Measurements from ENCODE around the gene PIGZ. TPM values are rescaled to one million over a fixed set of nuclear protein-coding genes. Genes with fewer than 3 reads are reported as not detected.

The PIGZ gene
- total RNA-seq = 0.88 and 1.1 TPM in 2 replicates

DNA sequence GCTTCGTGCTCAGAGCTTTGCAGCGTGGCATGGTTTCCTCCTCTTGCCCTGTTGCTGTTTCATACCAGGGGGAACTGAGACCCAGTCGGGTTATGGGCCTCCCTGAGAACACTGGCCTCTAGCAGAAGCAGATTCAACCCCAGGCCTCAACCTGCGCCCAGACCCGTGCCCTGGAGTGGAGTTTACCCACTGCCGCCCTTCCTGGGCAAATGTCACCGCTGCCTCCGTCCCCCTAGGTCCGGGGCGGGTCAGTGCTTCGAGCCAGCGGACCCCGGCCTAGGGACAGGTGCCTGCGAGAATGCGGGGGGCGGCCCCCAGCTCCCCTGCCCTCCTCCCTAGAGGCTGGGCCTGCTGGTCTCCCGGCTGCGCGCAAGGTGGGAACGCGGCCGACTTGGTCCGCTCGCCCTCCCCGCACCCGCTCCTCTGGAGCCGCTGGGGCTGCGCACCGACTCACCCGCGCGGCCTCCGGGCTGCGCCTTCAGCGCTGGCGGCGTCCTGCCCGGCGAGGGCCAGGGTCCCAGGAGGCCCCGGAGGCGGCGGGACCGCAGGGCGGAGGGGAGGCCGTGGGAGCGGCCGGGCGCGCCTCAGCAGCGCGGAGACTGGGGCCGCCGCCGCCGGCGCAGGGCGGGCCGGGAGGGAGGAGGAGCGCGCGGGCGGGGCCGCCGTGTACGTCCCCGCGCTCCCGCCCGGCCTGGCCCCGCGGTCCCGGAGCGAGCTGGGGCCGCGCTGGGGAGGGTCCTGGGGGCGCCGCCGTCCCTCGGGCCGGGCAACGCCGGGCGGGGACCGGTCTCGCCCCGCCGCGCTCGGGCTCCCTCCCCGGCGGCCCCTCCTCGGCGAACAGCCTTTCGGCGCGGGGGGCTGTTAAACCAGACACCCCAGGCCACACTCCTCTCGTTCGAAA is at the start of gene PIGZ:
Gene PIGZ, minus strand, starts transcription at position 601 of the 901 bp plus-strand sequence. CDS start 16,802 bp downstream, outside the sequence.
- H3K4me3 ChIP-seq (ENCODE audit: low read depth, low read length) = peak within 1 kb of the TSS; percentile 52
- no peaks in the 10 kb centered on the region for H3K36me3 ChIP-seq (ENCODE audit: control insufficient read depth, insufficient read depth, low read length)
- TF ChIP-seq, protein P1, sequence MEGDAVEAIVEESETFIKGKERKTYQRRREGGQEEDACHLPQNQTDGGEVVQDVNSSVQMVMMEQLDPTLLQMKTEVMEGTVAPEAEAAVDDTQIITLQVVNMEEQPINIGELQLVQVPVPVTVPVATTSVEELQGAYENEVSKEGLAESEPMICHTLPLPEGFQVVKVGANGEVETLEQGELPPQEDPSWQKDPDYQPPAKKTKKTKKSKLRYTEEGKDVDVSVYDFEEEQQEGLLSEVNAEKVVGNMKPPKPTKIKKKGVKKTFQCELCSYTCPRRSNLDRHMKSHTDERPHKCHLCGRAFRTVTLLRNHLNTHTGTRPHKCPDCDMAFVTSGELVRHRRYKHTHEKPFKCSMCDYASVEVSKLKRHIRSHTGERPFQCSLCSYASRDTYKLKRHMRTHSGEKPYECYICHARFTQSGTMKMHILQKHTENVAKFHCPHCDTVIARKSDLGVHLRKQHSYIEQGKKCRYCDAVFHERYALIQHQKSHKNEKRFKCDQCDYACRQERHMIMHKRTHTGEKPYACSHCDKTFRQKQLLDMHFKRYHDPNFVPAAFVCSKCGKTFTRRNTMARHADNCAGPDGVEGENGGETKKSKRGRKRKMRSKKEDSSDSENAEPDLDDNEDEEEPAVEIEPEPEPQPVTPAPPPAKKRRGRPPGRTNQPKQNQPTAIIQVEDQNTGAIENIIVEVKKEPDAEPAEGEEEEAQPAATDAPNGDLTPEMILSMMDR (IDR thresholded peaks at IDR 0.05; ENCODE audit: insufficient read depth, low read length, poor library complexity, severe bottlenecking) = no peak
- no peak for DNase-seq (ENCODE audit: low read depth)
- peaks cover 33% of the 10 kb centered on the region for H3K27me3 ChIP-seq (ENCODE audit: control insufficient read depth, insufficient read depth, low read length)

DNA sequence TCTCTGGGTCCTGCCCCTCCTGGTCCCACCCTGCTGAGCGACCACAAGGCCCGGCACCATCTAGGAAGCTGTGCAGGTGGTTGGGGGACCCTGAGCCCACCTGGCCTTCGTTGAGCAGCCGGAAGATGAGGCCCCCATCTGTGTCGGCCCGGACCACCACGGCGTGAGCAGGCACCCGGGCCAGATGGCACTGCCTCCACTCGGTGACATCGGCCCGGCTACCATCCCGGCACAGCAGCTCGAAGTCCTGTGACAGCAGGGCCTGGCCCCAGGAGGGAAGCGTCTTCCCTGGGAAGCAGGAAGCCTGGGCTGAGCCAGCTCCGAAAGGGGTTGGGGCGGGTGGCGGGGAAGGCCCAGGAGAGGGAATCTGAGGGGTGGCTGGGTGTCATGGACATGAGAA is 48.4 kb upstream of the PIGZ start:
- TF ChIP-seq, protein P1 (IDR thresholded peaks at IDR 0.05; ENCODE audit: insufficient read depth, low read length, poor library complexity, severe bottlenecking) = no peak
- H3K27me3 ChIP-seq (ENCODE audit: control insufficient read depth, insufficient read depth, low read length) = peaks cover 10% of the 10 kb centered on the region
- no peak overlapping the region for H3K4me3 ChIP-seq (ENCODE audit: low read depth, low read length)
- H3K36me3 ChIP-seq (ENCODE audit: control insufficient read depth, insufficient read depth, low read length) = no peaks in the 10 kb centered on the region
- DNase-seq (ENCODE audit: low read depth) = no peak

DNA sequence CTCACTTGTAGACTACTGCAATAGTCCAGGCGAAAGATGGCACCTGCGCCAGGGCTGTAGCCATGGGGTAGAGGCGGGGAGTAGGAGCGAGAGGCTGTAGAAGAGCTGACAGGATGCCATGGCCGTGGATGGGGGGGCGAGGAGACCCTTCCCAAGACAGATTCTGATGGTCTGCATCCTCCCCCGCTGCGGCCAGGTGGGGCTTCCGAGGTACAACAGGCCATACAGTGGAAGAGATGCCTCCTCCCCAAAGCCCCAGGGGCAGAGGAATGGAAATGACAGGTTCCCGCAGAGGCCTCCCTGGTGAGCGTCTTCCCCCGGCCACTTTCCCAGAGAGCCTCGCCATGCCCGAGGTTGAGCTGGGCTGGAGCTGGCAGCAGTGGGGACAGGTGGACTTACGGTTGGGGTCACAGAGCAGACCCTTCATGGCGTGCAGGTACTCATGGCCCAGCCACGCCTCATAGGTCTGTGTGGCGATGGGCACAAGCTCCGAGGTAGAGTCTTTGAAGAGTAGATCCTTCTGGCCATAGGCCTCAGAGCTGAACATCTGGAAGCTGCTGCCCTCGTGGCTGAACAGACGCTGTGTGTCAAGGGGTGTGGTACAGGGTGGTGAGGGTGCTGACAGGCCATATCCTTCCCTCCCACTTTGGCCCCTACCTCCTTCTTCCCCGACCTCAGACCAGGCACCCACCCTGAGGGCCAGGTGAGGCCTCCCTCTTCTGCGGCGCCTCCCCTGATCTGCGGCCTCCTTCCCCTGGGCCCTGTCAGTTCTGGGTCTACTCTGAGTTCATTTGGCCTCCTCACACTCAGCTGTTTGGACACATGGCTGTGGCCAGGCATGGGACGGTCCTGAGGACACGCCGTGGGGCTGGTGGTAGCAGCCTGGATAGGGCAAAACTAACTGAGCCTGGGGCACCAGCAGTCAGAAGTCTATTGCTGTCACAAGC is 47.4 kb upstream of the PIGZ start:
- TF ChIP-seq, protein P1 (IDR thresholded peaks at IDR 0.05; ENCODE audit: insufficient read depth, low read length, poor library complexity, severe bottlenecking) = no peak
- Histone ChIP-seq H3K36me3 (ENCODE audit: control insufficient read depth, insufficient read depth, low read length) (no peaks in the 10 kb centered on the region), H3K27me3 (ENCODE audit: control insufficient read depth, insufficient read depth, low read length) (peaks cover 5% of the 10 kb centered on the region), H3K4me3 (ENCODE audit: low read depth, low read length) (no peak overlapping the region)
- no peak for DNase-seq (ENCODE audit: low read depth)

DNA sequence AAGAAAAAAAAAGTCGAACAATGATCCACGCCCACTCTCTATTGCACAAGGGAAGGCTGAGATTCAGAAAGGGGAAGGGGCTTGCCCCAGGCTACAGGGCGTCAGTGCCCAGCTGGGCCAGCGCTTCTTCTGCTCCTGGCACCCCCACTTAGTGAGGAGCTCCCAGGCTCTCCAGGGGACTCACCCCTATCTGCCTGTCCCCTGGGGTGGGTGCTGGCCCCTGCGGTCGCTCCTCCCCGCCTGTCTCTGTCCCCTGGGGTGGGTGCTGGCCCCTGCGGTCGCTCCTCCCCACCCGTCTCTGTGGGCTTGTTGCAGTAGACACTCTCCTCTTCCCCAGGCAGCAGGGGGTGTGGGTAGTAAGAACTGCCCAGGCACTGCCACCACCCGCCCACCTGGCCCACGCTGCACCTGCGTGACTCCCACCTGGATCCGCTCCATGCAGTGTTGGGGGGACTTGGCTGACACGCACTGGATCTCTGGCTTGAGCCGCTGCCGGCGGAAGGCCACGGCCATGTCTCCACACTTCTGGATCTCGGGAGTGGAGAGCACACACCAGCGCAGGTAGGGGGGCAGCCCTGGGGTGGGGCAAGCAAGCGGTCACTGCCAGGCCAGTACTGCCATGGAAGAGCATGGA is 46.4 kb upstream of the PIGZ start:
- DNase-seq (ENCODE audit: low read depth) = no peak
- TF ChIP-seq, protein P1 (IDR thresholded peaks at IDR 0.05; ENCODE audit: insufficient read depth, low read length, poor library complexity, severe bottlenecking) = no peak
- Histone ChIP-seq H3K4me3 (ENCODE audit: low read depth, low read length) (no peak overlapping the region), H3K27me3 (ENCODE audit: control insufficient read depth, insufficient read depth, low read length) (peaks cover 2% of the 10 kb centered on the region), H3K36me3 (ENCODE audit: control insufficient read depth, insufficient read depth, low read length) (no peaks in the 10 kb centered on the region)

DNA sequence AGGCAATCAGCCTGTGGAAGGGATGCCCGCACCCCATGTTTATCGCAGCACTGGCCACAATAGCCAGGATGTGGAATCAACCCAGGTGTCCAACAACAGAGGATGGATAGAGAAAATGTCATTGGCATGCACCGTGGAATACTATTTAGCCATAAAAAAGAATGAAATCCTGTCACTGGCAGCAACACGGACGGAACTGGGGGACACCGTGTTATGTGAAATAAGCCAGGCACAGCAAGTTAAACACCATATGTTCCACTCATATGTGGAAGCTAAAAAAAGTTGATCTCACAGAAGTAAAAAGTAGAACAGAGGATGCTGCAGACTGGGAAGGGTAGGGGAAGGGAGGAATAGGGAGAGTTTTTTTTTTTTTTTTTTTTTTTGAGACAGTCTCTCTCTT is 45.4 kb upstream of the PIGZ start:
- Histone ChIP-seq H3K27me3 (ENCODE audit: control insufficient read depth, insufficient read depth, low read length) (peaks cover 2% of the 10 kb centered on the region), H3K4me3 (ENCODE audit: low read depth, low read length) (no peak overlapping the region), H3K36me3 (ENCODE audit: control insufficient read depth, insufficient read depth, low read length) (no peaks in the 10 kb centered on the region)
- TF ChIP-seq, protein P1 (IDR thresholded peaks at IDR 0.05; ENCODE audit: insufficient read depth, low read length, poor library complexity, severe bottlenecking) = no peak
- no peak for DNase-seq (ENCODE audit: low read depth)
